Measurements from ENCODE around the gene IL6R. TPM values are rescaled to one million over a fixed set of nuclear protein-coding genes. Genes with fewer than 3 reads are reported as not detected.

Gene IL6R
- polyA plus RNA-seq, 6 donors from 2014 or later: 0.28 to 1.3 (median 0.75) TPM

GRCh38 chr1:154398678-154399077, 6.5 kb upstream of the IL6R start:
- H3K4me3 Mint-ChIP-seq: no peak overlapping the region
- H3K36me3 Mint-ChIP-seq: no peaks in the 10 kb centered on the region
- H3K27me3 Mint-ChIP-seq: peaks cover 14 to 24% (median 18%) of the 10 kb centered on the region in 3 donors
- no peak for DNase-seq
- peaks cover 0 to 6% (median 5%) of the 10 kb centered on the region in 3 donors for H3K4me1 Mint-ChIP-seq
- ATAC-seq (ENCODE audit: low read depth in 2 of 2): no peak
- no peak overlapping the region for H3K27ac Mint-ChIP-seq
- H3K9me3 Mint-ChIP-seq: no peaks in the 10 kb centered on the region

DNA sequence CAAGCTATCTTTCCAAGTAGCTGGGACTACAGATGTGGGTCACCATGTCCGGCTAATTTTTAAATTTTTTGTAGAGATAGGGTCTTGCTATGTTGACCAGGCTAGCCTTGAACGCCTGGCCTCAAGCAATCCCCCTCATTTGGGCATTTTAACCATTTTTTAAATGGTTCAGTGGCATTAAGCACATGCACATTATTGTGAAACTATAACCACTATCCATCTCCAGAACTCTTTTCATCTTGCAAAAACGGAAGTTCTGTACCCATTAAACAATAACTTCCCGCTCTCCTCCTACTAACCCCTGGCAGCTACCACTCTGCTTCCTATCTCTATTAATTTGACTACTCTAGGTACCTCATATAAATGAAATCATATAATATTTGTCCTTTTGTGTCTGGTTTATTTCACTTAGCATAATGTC, 4.8 kb upstream of the IL6R start:
- DNase-seq (no peak), ATAC-seq (ENCODE audit: low read depth in 2 of 2) (no peak)
- Mint-ChIP-seq H3K36me3 (no peaks in the 10 kb centered on the region), H3K27ac (no peak overlapping the region), H3K27me3 (peaks cover 12 to 19% (median 14%) of the 10 kb centered on the region in 3 donors), H3K9me3 (no peaks in the 10 kb centered on the region), H3K4me3 (no peak overlapping the region), H3K4me1 (peaks cover 4 to 18% (median 17%) of the 10 kb centered on the region in 3 donors)

DNA sequence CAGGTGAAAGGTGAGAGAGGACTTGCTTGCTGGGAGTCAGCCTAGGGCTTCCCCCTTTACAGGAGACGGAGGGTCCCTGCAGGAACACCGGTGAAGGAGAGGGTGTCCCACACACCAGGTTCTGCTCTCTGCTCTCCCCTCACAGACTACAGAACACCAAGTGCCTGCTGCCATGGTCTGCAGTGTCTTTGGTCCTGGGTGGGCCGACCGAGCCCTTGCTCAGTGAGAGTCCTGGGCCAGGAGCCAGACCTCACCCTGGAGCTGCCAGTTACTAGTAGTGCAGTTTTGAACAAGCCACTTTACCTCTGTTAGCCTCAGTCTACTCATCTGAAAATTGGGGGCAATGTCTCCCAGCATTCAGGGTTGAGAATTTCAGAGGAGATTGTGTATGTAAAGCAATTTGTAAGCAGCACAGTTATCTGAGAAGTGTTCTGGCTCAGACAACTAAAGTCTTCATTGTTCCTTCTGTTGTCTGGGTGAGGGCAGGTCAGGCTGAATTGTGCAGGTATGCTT, 2.7 kb upstream of the IL6R start:
- no peak overlapping the region for H3K27ac Mint-ChIP-seq
- H3K4me1 Mint-ChIP-seq: peaks cover 21 to 36% (median 35%) of the 10 kb centered on the region in 3 donors
- no peaks in the 10 kb centered on the region for H3K9me3 Mint-ChIP-seq
- no peaks in the 10 kb centered on the region for H3K36me3 Mint-ChIP-seq
- H3K27me3 Mint-ChIP-seq: peaks cover 0 to 13% (median 7%) of the 10 kb centered on the region in 3 donors
- ATAC-seq (ENCODE audit: low read depth in 2 of 2) (no peak), DNase-seq (no peak)
- H3K4me3 Mint-ChIP-seq: no peak overlapping the region

DNA sequence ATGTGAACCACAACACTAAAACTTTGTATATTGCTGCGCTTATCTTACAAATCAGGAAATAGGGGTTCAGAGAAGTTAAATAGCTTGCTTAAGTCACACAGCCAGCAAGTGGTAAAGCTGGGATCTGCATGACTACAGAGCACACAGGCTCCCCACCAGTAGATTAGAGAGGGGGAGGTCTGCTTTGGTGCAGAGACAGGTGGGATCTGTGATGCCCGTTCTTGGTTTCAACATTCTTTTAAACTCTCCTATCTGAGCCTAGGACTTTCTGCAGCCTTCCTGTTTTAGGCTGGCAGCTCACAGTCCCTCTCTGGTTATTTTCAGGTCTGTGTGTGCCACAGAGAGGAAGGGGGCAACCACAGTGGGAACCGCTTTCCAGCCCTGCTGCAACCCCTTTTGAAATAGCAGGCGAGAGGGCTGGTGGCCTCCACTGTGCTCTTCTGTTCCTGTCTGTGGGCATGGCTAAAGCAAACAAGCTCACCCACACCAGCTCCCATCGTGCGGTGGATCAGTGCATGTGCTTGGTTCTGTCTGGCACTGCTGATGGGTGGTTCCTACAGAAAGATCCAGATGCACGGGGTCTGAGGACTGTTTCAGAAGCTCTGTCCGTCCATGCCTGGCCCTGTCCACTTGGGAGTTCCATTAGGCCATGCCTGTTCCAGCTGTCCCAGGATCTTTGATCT, 1.7 kb upstream of the IL6R start:
- H3K4me1 Mint-ChIP-seq: peaks cover 30 to 46% (median 45%) of the 10 kb centered on the region in 3 donors
- H3K27ac Mint-ChIP-seq: no peak overlapping the region
- no peaks in the 10 kb centered on the region for H3K36me3 Mint-ChIP-seq
- no peak for DNase-seq
- H3K27me3 Mint-ChIP-seq: peaks cover 0 to 13% (median 7%) of the 10 kb centered on the region in 3 donors
- ATAC-seq (ENCODE audit: low read depth in 2 of 2): no peak
- H3K9me3 Mint-ChIP-seq: no peaks in the 10 kb centered on the region
- peak overlapping the region in 3 of 8 donors; percentile 34 to 44 (median 35) for H3K4me3 Mint-ChIP-seq

DNA sequence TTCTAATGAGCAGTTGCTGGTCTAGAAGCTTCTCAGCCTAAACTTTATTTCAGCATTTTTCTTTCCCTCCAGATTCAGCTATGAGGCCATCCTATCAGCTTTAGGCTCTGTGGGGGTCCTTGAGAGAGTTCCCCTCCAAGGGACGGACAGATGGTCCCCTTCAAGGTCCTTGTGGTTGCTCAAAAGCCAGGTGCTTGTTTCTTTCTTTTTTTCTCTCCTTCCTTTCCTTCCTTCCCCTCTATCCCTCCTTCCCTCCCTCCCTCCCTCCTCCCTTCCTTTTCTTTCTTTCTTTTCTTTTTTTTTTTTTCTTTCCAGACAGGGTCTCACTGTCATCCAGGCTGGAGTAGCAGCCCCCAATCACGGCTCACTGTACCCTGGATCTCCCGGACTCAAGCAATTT, 1.2 kb upstream of the IL6R start:
- Mint-ChIP-seq H3K27ac (no peak overlapping the region), H3K9me3 (no peaks in the 10 kb centered on the region), H3K27me3 (peaks cover 0 to 13% (median 7%) of the 10 kb centered on the region in 3 donors), H3K4me3 (peak overlapping the region in 3 of 8 donors; percentile 33 to 56 (median 34)), H3K36me3 (no peaks in the 10 kb centered on the region), H3K4me1 (peaks cover 33 to 51% (median 49%) of the 10 kb centered on the region in 3 donors)
- DNase-seq: no peak
- ATAC-seq (ENCODE audit: low read depth in 2 of 2): no peak

- Mint-ChIP-seq H3K27me3 (peaks cover 0 to 13% (median 7%) of the 10 kb centered on the region in 3 donors), H3K4me1 (peaks cover 33 to 55% (median 55%) of the 10 kb centered on the region in 3 donors), H3K36me3 (no peaks in the 10 kb centered on the region), H3K9me3 (no peaks in the 10 kb centered on the region), H3K27ac (peak overlapping the region in 2 of 6 donors; percentile 44 to 79), H3K4me3 (peak overlapping the region; percentile 76 to 94 (median 82))
- ATAC-seq (ENCODE audit: low read depth in 2 of 2) (no peak), DNase-seq (no peak)
Measured at GRCh38 chr1:154404511-154404931, 622 bp upstream of the IL6R start.

GRCh38 chr1:154405747-154406571, 816 bp downstream of the IL6R start:
- H3K27me3 Mint-ChIP-seq: peaks cover 0 to 13% (median 3%) of the 10 kb centered on the region in 3 donors
- peaks cover 38 to 60% (median 57%) of the 10 kb centered on the region in 3 donors for H3K4me1 Mint-ChIP-seq
- H3K4me3 Mint-ChIP-seq: peak overlapping the region; percentile 80 to 93 (median 89)
- H3K36me3 Mint-ChIP-seq: no peaks in the 10 kb centered on the region
- H3K9me3 Mint-ChIP-seq: no peaks in the 10 kb centered on the region
- ATAC-seq (ENCODE audit: low read depth in 2 of 2): peak; percentile 6 to 11
- peak overlapping the region in 3 of 6 donors; percentile 67 to 92 (median 72) for H3K27ac Mint-ChIP-seq
- peak; percentile 25 for DNase-seq

GRCh38 chr1:154406572-154406879, 1.4 kb downstream of the IL6R start:
- Mint-ChIP-seq H3K4me3 (peak overlapping the region; percentile 80 to 93 (median 89)), H3K9me3 (no peaks in the 10 kb centered on the region), H3K4me1 (peaks cover 40 to 60% (median 57%) of the 10 kb centered on the region in 3 donors), H3K27me3 (peaks cover 0 to 13% (median 3%) of the 10 kb centered on the region in 3 donors), H3K27ac (peak overlapping the region in 4 of 6 donors; percentile 26 to 94 (median 85)), H3K36me3 (no peaks in the 10 kb centered on the region)
- DNase-seq (peak; percentile 2), ATAC-seq (ENCODE audit: low read depth in 2 of 2) (no peak)

GRCh38 chr1:154406886-154407197, 1.7 kb downstream of the IL6R start:
- peaks cover 0 to 13% (median 3%) of the 10 kb centered on the region in 3 donors for H3K27me3 Mint-ChIP-seq
- H3K4me1 Mint-ChIP-seq: peaks cover 40 to 60% (median 57%) of the 10 kb centered on the region in 3 donors
- ATAC-seq (ENCODE audit: low read depth in 2 of 2) (peak in 1 of 2 donors; percentile 0), DNase-seq (no peak)
- no peaks in the 10 kb centered on the region for H3K9me3 Mint-ChIP-seq
- peak overlapping the region; percentile 80 to 93 (median 89) for H3K4me3 Mint-ChIP-seq
- no peaks in the 10 kb centered on the region for H3K36me3 Mint-ChIP-seq
- H3K27ac Mint-ChIP-seq: peak overlapping the region in 4 of 6 donors; percentile 26 to 94 (median 85)

DNA sequence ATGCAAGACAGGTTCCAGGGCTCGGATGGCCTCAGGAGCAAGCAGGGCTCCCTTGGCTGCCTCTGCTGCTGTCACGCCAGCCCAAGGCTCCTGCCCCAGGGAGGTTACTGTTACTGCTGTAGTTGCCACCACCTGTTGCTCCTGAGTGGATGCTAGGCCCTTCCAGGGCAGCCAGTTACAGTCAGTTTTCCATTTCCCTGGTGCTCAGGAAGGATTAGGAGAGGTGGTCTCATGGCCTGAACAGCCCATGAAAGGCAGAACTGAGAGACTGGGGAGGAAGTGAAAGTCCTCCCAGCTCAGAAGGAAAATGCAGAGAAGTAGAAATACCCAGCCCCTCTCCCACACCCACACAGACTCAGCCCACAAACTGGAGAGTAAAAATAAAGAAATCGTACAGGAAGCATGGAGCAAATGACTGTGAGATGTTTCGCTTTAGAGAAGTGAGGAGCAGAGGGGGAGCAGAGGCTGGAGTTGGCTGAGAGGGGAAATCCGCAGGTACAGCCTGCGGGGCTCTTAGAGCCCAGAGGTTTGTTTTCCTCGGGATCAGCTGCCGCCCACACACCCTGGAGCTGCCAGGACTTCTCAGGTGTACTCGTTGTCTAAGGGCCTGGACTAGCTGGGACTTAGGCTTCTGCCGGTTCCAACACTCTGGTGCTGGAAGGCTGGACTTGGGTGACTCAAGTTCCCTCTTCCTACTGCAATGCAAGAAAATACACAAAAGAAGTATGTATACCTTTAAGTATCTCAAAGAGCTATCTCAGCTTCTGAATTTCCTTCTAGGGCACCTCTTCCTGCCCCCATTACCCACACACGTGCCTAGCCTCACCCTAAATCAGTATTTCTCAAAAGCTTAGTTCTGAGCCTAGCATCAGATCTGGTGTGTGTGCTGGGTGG, 2.3 kb downstream of the IL6R start:
- peaks cover 40 to 60% (median 57%) of the 10 kb centered on the region in 3 donors for H3K4me1 Mint-ChIP-seq
- peak; percentile 65 to 70 for ATAC-seq (ENCODE audit: low read depth in 2 of 2)
- peak overlapping the region; percentile 72 to 95 (median 89) for H3K27ac Mint-ChIP-seq

GRCh38 chr1:154408174-154408777, 3.1 kb downstream of the IL6R start:
- Mint-ChIP-seq H3K4me1 (peaks cover 40 to 64% (median 60%) of the 10 kb centered on the region in 3 donors), H3K27ac (peak overlapping the region; percentile 69 to 95 (median 85))
- peak; percentile 8 to 37 for ATAC-seq (ENCODE audit: low read depth in 2 of 2)

More for the DNA sequence above, 2.3 kb downstream of the IL6R start:
- Mint-ChIP-seq H3K36me3 (no peaks in the 10 kb centered on the region), H3K9me3 (no peaks in the 10 kb centered on the region), H3K27me3 (peaks cover 0 to 12% (median 3%) of the 10 kb centered on the region in 3 donors), H3K4me3 (peak overlapping the region; percentile 80 to 93 (median 88))
- DNase-seq: peak; percentile 67

DNA sequence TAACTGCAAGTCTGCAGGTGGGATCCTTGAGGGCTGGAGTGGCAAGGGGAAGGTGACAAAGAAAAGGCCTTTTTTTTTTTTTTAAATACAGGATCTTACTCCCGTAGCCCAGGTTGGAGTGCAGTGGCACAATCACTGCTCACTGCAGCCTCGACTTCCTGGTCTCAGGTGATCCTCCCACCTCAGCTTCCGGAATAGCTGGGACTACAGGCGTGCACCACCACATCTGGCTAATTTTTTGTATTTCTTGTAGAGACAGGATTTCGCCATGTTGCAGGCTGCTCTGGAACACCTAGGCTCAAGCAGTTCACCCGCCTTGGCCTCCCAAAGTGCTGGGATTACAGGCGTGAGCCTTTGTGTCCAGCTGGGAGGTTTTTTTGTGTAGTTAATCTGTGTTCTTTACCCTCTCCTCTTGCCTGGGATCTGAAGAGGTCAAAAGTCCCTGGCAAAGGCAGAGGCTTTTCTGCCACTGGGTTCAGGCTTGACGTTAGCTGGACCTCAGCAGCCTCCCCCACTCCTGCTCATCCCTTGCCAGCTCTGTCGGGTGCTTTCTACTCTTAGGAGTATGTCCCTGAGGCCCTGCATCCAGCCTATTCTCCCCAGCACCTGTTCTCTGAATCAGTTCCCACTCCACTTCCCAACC, 5.2 kb downstream of the IL6R start:
- DNase-seq (no peak), ATAC-seq (ENCODE audit: low read depth in 2 of 2) (no peak)
- Mint-ChIP-seq H3K36me3 (no peaks in the 10 kb centered on the region), H3K27ac (peak overlapping the region in 3 of 6 donors; percentile 44 to 72 (median 53)), H3K27me3 (no peaks in the 10 kb centered on the region), H3K4me3 (no peak overlapping the region), H3K4me1 (peaks cover 41 to 55% (median 49%) of the 10 kb centered on the region in 3 donors), H3K9me3 (no peaks in the 10 kb centered on the region)

More at GRCh38 chr1:154408174-154408777, 3.1 kb downstream of the IL6R start:
- peak; percentile 41 for DNase-seq
- Mint-ChIP-seq H3K27me3 (peaks cover 0 to 4% (median under 1%) of the 10 kb centered on the region in 3 donors), H3K4me3 (peak overlapping the region; percentile 54 to 93 (median 84)), H3K36me3 (no peaks in the 10 kb centered on the region), H3K9me3 (no peaks in the 10 kb centered on the region)

All from naive B cell (primary cell).